DND-41 (cell line): Measurements from ENCODE around the gene COA3.
A peak's percentile ranks its signal among the peaks of the same experiment; 100 is the strongest.

Experiments
- ATAC-seq: fragments of 200-7000 bp; cut with Tn5 transposase; 3 replicates; pipeline ENCODE4 v1.9.1; 2021; ENCODE audit warnings: low read depth; ENCODE audit not compliant: insufficient read depth
- DNase-seq: peaks from one replicate; pipeline ENCODE4 v3.0.0-alpha.2; 2020
- H2AFZ ChIP-seq: 2 replicates; pipeline ENCODE4 v1.6.0; 2012; ENCODE audit warnings: low read depth, low read length
- H3K27ac ChIP-seq: 2 replicates; pipeline ENCODE4 v1.5.1; 2012; ENCODE audit warnings: low read length, inconsistent platforms
- H3K27me3 ChIP-seq: fragments of 200-600 bp; sonication (generic); 2 replicates; pipeline ENCODE4 v1.6.0; 2012; ENCODE audit warnings: low read length, mild to moderate bottlenecking, inconsistent platforms; ENCODE audit not compliant: insufficient read depth, poor library complexity
- H3K36me3 ChIP-seq: 2 replicates; pipeline ENCODE4 v1.5.1; 2012; ENCODE audit warnings: low read length, inconsistent platforms; ENCODE audit not compliant: insufficient read depth
- H3K4me1 ChIP-seq: 2 replicates; pipeline ENCODE4 v1.5.1; 2012; ENCODE audit warnings: mild to moderate bottlenecking, low read length; ENCODE audit not compliant: insufficient read depth
- H3K4me2 ChIP-seq: 2 replicates; pipeline ENCODE4 v1.6.0; 2012; ENCODE audit warnings: mild to moderate bottlenecking, moderate library complexity, low read length, inconsistent platforms; ENCODE audit not compliant: insufficient read depth
- H3K4me3 ChIP-seq, 2 experiments: fragments of 200-600 bp in 1 of 2; shearing (Covaris generic) in 1 of 2; 2 replicates each; pipeline ENCODE4 v1.5.1; 2012 to 2016; ENCODE audit warnings: inconsistent platforms in 2 of 2, low read length in 2 of 2, mild to moderate bottlenecking in 2 of 2, low read depth in 1 of 2, moderate library complexity in 1 of 2
- H3K79me2 ChIP-seq: 2 replicates; pipeline ENCODE4 v1.6.0; 2012; ENCODE audit warnings: low read length, inconsistent platforms; ENCODE audit not compliant: insufficient read depth
- H3K9ac ChIP-seq: 2 replicates; pipeline ENCODE4 v1.6.0; 2012; ENCODE audit warnings: low read depth, mild to moderate bottlenecking, inconsistent platforms, low read length, moderate library complexity
- H3K9me3 ChIP-seq: 2 replicates; pipeline ENCODE4 v1.5.1; 2012; ENCODE audit warnings: low read length, moderate library complexity, mild to moderate bottlenecking, inconsistent platforms; ENCODE audit not compliant: insufficient read depth, severe bottlenecking
- H4K20me1 ChIP-seq: 2 replicates; pipeline ENCODE4 v1.6.0; 2012; ENCODE audit warnings: low read length; ENCODE audit not compliant: insufficient read depth
- EZH2 ChIP-seq: IDR thresholded peaks from 3 replicates; pipeline ENCODE4 v1.6.1; 2012; ENCODE audit warnings: borderline replicate concordance, low read depth, mild to moderate bottlenecking, moderate library complexity, low read length, inconsistent platforms; ENCODE audit not compliant: severe bottlenecking
- TF ChIP-seq, protein P1 (sequence below): IDR thresholded peaks from 2 replicates; pipeline ENCODE4 v1.5.1; 2012; ENCODE audit warnings: borderline replicate concordance, low read length, moderate library complexity, mild to moderate bottlenecking; ENCODE audit not compliant: poor library complexity, severe bottlenecking; ENCODE audit errors: extremely low read depth

COA3 gene

DNA sequence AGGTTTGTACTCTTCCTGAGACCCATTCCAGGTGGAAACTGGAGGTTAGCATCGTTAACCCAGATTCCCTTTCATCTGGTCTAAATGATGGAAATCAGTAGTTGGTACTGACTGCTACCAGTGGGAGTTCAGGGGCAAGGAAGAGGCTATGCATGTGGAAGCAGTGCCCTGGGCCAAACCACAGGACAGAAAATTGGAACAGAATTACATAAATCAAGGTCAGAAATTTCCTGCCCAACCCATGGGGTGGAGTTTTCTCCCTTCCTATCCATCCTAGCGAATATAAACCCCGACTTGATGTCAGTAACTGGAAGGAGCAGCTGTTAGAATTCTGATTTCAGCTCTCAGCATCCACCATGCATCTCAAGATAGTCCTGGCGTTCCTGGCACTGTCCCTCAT lies 45.8 kb upstream of the COA3 start, which contains the start of gene AOC2:
AOC2 (plus strand) TSS at position 310 of the 400 bp plus-strand sequence; CDS start at position 357, 47 bp downstream.
- peaks cover 52% of the 10 kb centered on the region for H3K36me3 ChIP-seq
- H3K9ac ChIP-seq, result no peak within 1 kb of the TSS
- H4K20me1 ChIP-seq, result peaks cover 16% of the 10 kb centered on the region
- H2AFZ ChIP-seq, result no peak within 1 kb of the TSS
- H3K4me1 ChIP-seq, result no peaks in the 10 kb centered on the region
- no peak within 1 kb of the TSS for H3K27ac ChIP-seq
- no peaks in the 10 kb centered on the region for H3K79me2 ChIP-seq
- ATAC-seq (no peak), DNase-seq (no peak)
- H3K4me2 ChIP-seq, result no peak within 1 kb of the TSS
- H3K9me3 ChIP-seq, result no peaks in the 10 kb centered on the region
- H3K4me3 ChIP-seq, result no peak within 1 kb of the TSS
- no peaks in the 10 kb centered on the region for H3K27me3 ChIP-seq
- TF ChIP-seq, protein P1, sequence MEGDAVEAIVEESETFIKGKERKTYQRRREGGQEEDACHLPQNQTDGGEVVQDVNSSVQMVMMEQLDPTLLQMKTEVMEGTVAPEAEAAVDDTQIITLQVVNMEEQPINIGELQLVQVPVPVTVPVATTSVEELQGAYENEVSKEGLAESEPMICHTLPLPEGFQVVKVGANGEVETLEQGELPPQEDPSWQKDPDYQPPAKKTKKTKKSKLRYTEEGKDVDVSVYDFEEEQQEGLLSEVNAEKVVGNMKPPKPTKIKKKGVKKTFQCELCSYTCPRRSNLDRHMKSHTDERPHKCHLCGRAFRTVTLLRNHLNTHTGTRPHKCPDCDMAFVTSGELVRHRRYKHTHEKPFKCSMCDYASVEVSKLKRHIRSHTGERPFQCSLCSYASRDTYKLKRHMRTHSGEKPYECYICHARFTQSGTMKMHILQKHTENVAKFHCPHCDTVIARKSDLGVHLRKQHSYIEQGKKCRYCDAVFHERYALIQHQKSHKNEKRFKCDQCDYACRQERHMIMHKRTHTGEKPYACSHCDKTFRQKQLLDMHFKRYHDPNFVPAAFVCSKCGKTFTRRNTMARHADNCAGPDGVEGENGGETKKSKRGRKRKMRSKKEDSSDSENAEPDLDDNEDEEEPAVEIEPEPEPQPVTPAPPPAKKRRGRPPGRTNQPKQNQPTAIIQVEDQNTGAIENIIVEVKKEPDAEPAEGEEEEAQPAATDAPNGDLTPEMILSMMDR, result no peak
- TF ChIP-seq EZH2, result no peak

GRCh38 chr17:42843358-42843934 lies 44.9 kb upstream of the COA3 start:
- H3K36me3 ChIP-seq, result peaks cover 60% of the 10 kb centered on the region
- DNase-seq, result peak; percentile 21
- no peak overlapping the region for H3K27ac ChIP-seq
- H2AFZ ChIP-seq, result no peak overlapping the region
- no peak overlapping the region for H3K9ac ChIP-seq
- no peaks in the 10 kb centered on the region for H3K9me3 ChIP-seq
- TF ChIP-seq, protein P1, result peak; percentile 77
- TF ChIP-seq EZH2, result no peak
- peaks cover 20% of the 10 kb centered on the region for H4K20me1 ChIP-seq
- H3K79me2 ChIP-seq, result no peaks in the 10 kb centered on the region
- no peaks in the 10 kb centered on the region for H3K27me3 ChIP-seq
- ATAC-seq, result 0 out of 3 replicates have a peak, but pooled peaks have one; percentile 47
- H3K4me3 ChIP-seq, result no peak overlapping the region
- H3K4me1 ChIP-seq, result no peaks in the 10 kb centered on the region
- no peak overlapping the region for H3K4me2 ChIP-seq

GRCh38 chr17:42841975-42842685 lies 43.6 kb upstream of the COA3 start:
- Histone ChIP-seq H4K20me1 (peaks cover 20% of the 10 kb centered on the region), H3K9me3 (no peaks in the 10 kb centered on the region), H3K4me3 (no peak overlapping the region), H3K4me1 (no peaks in the 10 kb centered on the region), H3K9ac (no peak overlapping the region), H3K36me3 (peaks cover 73% of the 10 kb centered on the region), H3K4me2 (no peak overlapping the region), H3K79me2 (no peaks in the 10 kb centered on the region; the same call in 1 of the 2 replicates), H3K27me3 (no peaks in the 10 kb centered on the region), H3K27ac (no peak overlapping the region), H2AFZ (no peak overlapping the region)
- TF ChIP-seq EZH2, result no peak
- TF ChIP-seq, protein P1, result no peak
- ATAC-seq (no peak), DNase-seq (no peak)
